ENCODE data around the gene PAK5.

DNA sequence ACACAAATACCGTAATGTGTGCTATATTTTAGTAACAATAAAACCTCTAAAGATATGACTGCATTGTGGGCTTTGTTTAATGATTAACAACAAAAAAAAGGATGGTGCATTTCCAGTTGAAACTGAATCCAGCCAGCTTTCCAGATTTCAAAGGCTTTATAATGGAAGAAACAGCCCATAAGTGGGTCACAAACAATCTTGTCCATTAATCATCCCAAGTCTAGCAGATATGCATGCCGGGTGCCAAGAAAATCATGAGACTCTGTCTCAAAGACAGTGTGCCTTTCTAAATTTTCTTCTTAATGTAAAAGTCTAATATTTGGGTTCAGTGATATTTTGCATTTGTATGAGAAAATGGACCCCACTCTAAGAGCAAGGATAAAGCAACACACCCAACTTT is 345.1 kb downstream of the PAK5 start:
- TF ChIP-seq, protein P1, sequence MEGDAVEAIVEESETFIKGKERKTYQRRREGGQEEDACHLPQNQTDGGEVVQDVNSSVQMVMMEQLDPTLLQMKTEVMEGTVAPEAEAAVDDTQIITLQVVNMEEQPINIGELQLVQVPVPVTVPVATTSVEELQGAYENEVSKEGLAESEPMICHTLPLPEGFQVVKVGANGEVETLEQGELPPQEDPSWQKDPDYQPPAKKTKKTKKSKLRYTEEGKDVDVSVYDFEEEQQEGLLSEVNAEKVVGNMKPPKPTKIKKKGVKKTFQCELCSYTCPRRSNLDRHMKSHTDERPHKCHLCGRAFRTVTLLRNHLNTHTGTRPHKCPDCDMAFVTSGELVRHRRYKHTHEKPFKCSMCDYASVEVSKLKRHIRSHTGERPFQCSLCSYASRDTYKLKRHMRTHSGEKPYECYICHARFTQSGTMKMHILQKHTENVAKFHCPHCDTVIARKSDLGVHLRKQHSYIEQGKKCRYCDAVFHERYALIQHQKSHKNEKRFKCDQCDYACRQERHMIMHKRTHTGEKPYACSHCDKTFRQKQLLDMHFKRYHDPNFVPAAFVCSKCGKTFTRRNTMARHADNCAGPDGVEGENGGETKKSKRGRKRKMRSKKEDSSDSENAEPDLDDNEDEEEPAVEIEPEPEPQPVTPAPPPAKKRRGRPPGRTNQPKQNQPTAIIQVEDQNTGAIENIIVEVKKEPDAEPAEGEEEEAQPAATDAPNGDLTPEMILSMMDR (IDR thresholded peaks at IDR 0.05): no peak
- no peak for TF ChIP-seq POLR2A (IDR thresholded peaks at IDR 0.05)

Measured in Peyer's patch (tissue), 4 donors.